NCI-H82 treated with DMSO at 0.1 percent for 48 hours (cell line): ENCODE data around the gene AKAP6.

Source experiments
- DNase-seq: peaks from one replicate; lab custom pipeline; 2025; ENCODE audit not compliant: unreplicated experiment; lab: John Stamatoyannopoulos, UW

AKAP6 gene

DNA sequence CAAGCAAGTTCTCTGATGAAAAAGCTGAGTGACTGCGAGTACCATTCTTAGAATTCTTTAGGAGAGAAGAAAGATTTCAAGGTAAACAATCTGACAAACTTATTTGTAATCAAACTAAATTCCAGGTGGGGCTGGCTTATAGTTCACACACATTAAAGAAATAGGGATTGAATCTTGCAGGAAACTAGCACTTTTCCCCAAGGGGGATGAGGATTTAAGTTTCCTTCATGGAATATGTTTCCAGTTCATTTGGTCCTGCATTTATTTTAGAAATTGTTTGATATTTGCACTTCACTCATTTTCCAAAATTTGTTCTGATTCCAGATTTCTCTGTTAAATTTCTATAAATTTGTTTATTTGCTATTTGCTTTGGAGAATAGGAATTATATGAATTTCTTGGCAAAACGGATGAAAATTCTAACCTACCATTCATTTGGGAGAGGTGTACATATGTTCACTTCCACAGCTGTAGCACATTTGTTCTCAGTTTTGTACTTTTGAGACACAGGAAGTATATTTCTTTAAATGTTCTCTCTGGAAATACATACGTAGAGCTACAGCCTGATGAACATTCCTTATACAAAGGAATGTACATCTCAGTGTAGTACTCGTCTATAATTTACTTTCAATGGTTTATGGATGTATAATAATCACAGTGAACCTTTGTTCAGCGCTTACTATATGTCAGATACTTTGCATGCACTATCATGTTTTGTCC lies 145.5 kb downstream of the AKAP6 start:
- no peak for DNase-seq

DNA sequence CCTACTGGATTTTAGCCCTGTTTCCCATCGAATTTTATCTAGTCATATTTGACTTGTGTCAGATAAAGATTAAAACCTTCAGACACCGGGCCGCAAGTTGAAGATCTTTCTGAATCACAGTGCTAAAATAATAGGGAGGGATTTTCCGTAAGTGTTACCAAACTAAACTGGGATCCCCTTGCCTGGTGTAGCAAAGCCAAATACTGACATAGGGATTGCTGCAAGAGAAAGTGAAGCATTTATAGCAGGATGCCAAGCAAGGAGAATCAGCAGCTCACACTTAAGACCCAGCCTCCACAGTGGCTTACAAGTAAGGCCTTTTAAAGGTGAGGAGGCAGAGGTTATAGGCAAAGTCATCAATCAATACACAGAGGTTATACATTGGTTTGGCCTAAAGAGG lies 147.4 kb downstream of the AKAP6 start:
- no peak for DNase-seq

GRCh38 chr14:32477396-32477795 lies 148.3 kb downstream of the AKAP6 start:
- no peak for DNase-seq

- no peak for DNase-seq
These were observed 149.0 kb downstream of the AKAP6 start for GRCh38 chr14:32478050-32478449.

DNA sequence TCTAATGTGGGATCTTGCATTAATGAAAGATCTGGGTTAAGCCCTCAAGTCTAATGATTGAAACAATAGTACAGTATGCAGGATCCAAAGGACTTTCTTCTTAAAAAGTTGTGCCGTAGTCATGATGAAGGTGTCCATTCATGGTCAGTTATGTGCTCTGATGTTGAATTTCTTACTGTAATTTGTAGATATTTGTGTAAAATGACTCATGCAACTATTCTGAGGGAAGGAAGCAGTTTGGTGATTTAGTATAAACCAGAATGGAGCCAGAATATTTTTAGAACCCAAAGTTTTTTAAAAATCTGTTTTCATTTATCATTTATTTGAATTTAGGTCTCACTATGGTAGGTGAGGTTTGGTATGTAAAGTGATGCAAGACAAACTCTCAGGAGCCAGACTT lies 151.2 kb downstream of the AKAP6 start:
- no peak for DNase-seq

GRCh38 chr14:32481707-32482106 lies 152.6 kb downstream of the AKAP6 start:
- DNase-seq = no peak

DNA sequence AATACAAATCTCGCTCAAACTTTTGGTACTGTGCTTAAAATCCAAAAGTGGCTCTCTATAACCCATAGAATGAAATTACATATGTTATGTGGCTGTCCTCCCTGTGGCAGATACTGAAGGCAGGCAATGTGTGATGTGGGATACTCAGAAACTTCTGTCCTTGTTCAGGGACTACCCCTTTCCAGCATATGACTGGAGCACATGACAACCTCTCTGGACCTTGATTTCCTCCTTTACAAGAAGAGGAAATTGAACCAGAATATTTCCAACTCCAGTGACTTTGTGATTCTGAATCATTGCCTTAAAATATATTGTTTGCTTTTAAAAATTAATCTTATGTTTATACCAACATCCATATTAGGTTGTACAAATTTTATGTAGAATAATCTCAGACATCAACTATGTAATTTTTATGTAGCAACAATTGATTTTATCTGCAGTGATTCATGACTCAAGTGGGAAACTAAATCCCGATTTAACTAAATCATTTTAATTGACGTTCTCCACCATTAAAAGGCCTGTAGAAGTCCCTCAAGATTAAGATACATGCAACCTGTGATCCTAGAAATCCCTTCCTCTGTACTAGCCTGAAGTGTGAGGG lies 162.4 kb downstream of the AKAP6 start:
- no peak for DNase-seq

DNA sequence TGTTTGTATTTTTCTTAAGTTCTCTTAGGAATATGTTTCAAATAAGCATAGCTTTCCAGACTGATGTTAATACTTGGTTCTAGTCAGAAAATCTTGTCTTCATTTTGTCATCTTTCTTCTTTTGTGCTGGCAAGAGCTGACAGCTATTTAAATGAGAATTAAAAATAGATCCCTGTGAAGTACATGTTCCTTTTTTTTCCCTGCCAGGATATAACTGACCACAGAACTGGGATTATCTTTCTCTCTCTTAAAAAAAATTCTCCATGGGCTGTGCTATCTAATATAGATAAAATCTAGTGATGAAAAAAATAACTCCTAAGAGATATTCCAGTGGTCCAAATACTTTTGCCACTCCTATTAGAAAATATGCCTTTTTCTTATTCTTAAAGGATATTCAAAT lies 163.4 kb downstream of the AKAP6 start:
- no peak for DNase-seq

- no peak for DNase-seq
These were observed 165.7 kb downstream of the AKAP6 start for GRCh38 chr14:32494609-32495434.

- no peak for DNase-seq
These were observed 166.3 kb downstream of the AKAP6 start for GRCh38 chr14:32495435-32495734.

DNA sequence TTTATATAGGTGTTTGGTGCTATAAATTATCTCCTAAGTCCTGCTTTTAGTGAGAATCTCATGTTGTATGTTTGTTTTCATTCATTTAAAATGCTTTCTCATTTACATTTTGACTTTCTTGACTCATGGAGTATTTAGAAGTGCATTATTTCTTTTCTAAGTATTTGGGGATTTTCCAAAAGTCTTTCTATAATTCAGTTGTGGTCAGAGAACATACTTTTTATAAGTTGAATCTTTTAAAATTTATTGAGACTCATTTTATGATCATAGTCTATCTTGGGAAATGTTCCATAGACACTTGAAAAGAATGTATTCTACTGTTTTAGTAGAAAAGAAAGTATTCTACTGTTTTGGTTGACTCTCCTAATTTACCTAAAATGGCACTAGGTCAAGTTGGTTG lies 168.2 kb downstream of the AKAP6 start:
- DNase-seq = no peak

DNA sequence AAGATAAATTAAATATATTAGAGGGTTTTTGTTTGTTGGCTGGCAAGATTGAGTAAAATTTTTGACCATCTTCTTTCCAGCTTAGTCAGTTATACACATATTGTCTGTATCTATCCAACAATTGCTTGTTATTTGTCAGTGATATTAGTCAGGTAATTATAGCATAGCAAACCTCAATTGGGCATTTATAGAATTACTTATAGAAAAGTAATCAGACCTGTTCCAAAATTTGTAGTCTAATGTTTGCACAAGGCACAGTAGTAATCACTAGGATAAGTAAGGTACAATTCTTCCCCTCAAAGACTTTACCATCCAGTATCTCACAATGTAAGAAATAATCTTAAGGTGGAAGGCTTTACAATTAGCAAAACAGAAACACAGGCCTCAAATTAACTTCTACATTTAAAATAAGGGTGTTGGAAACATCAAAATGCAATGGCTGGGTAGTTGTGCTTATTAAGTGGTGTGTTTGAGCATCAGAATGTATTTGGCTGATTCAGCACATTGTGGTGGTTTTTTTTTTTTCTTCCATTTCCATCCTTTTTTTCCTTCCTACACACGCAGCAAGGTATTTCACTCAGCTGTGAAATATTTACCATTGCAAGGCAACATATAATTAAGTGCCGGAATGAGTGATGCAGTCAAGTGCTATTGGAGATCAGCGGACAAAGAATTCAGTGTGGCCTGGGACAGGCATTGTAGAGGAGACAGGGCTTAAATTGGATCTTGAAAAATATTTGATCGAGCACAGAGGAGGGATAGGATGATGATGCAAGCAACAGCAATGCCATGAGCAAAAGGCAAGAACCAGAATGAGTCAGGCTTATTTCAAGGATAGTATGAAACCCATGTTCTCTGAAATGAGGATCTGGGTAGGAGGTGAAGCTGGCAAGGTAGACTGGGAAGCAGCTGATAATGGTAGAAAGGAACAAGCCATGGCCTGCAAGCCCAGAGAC lies 178.2 kb downstream of the AKAP6 start:
- no peak for DNase-seq

- no peak for DNase-seq
These were observed 179.2 kb downstream of the AKAP6 start for GRCh38 chr14:32508281-32508680.

DNA sequence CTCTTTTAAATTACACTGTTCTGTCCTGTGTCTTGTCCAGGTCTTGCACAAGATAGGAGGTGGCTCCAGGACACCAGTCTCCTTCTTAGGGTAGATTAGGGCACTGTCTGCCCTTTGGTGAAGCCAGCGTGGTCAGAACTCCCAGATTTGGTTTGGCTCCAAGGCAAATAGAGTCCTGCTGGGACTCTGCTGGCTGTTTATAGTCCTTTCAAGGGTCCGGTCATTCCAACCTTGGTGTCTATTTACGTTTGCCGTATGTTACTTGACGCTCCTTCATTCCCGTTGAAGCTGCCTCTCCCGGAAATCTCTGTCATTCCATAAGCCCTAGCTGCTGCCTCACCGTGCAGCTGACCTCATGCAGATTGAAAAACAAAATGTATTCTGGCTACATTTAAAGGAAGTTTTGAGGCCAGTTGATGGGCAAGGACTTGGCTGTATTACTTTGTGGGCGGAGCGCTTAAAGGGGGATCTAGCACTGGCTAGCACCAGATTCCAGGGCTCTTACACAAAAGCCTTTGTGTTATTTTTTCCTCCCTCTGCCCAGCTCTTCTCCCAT lies 180.6 kb downstream of the AKAP6 start:
- DNase-seq = no peak

- DNase-seq = no peak
These were observed 181.7 kb downstream of the AKAP6 start for GRCh38 chr14:32510815-32511214.

- DNase-seq = no peak
These were observed 183.2 kb downstream of the AKAP6 start for GRCh38 chr14:32512348-32512747.

DNA sequence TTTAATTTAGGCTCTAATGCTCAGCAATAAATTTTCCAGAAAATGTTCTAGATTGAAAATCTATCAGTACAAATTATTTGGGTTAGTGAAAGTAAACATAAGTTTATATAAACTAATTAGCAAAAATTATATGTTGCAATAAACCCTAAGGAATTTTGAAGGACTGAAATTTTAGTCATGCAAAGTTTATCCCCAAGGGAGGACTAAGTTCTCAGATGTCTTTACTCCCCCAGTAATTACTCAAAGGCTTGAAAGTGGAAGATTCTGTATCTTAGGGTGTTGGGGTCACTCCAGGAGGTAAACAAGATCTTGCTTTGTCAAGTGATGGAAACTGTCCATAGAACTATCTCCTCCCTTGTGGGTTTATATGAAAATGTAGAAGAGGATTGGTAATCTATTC lies 183.7 kb downstream of the AKAP6 start:
- no peak for DNase-seq

GRCh38 chr14:32513571-32514009 lies 184.5 kb downstream of the AKAP6 start:
- DNase-seq = no peak

DNA sequence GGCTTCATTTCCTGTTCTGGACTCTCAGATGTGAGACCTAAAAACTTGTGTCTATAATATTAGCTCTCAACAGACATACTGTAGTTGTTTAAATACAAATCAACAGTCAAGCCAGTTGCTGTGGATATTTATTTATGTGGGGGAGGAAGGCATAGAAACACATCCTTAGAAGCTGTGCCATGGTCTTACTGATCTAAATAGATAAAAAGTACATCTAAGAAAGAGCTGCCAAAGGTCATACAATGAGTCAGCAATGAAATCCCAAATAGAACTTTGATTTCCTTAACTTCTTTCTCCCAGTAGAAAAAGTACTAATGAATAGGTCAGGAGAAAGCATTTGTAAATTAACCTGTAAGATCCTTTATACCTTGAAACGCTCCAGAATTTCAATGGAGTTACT lies 185.1 kb downstream of the AKAP6 start:
- no peak for DNase-seq

DNA sequence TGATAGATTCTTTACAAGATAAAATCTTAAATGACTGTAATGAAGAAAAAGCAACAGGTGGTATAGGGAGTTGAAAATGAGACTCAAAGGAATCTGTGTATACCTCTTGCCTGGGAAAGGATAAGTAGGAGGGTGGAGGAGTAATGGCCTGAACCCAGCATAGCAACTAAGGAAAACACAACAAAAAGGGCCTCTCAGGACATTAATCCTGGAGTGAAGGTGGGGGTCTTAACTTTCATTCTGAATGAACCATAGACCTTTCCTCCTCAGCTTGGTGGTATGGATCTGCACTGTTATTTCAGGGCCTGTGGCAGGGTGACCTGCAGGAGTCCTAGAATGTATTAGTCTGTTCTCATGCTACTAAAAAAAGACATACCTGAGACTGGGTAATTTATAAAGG lies 185.6 kb downstream of the AKAP6 start:
- no peak for DNase-seq
